Left lung (tissue), 10 donors: ENCODE measurements around the gene RAPH1. TPM values are rescaled to one million over a fixed set of nuclear protein-coding genes. Genes with fewer than 3 reads are reported as not detected.

Experiments
- ATAC-seq: fragments of 200-7000 bp; cut with Tn5 transposase; one replicate; pipeline ENCODE4 v1.9.1; 2020; ENCODE audit warnings: moderate library complexity
- DNase-seq, 4 donors: peaks; one replicate each; pipeline ENCODE4 v3.0.0-alpha.2; 2013 to 2020
- H3K27ac ChIP-seq, 2 donors: fragments of 200-600 bp; sonication (generic) in 1 of 2; one replicate each; pipeline versions ENCODE4 v1.5.0 to v1.8.0; 2020 to 2021
- H3K27me3 ChIP-seq, 2 donors: fragments of 200-600 bp; sonication (generic) in 1 of 2; one replicate each; pipeline versions ENCODE4 v1.5.0 to v1.8.0; 2020 to 2021
- H3K36me3 ChIP-seq, 2 donors: fragments of 200-600 bp; sonication (generic) in 1 of 2; one replicate each; pipeline versions ENCODE4 v1.5.0 to v1.8.0; 2020 to 2021
- H3K4me1 ChIP-seq, 2 donors: fragments of 200-600 bp; one replicate each; pipeline ENCODE4 v1.8.0; 2021
- H3K4me3 ChIP-seq, 2 donors: fragments of 200-600 bp; sonication (generic) in 1 of 2; one replicate each; pipeline versions ENCODE4 v1.5.0 to v1.8.0; 2020 to 2021; ENCODE audit warnings: mild to moderate bottlenecking in 1 of 2
- H3K9me3 ChIP-seq, 2 donors: fragments of 200-600 bp; sonication (generic) in 1 of 2; one replicate each; pipeline versions ENCODE4 v1.5.0 to v1.8.0; 2020 to 2021
- CTCF ChIP-seq, 2 donors: fragments of 200-600 bp; sonication (generic) in 1 of 2; IDR thresholded peaks; one replicate each; pipeline versions ENCODE4 v1.5.0 to v1.8.0; 2021; ENCODE audit warnings: antibody characterized with exemption in 2 of 2
- intact Hi-C, 2 donors: fragments of 100-400 bp; cut with DNase I; formaldehyde crosslinking; loops; one replicate each; pipeline versions ENCODE4 v1.11.2 to v1.14.2; 2022
- polyA plus RNA-seq, 6 donors: library from polyadenylated mRNA; unstranded; fragments of 120-200 nt; gene quantifications; one replicate each; pipeline ENCODE4 v1.2.1, GENCODE V29; 2013; ENCODE audit not compliant: insufficient read length in 6 of 6
- total RNA-seq, 2 donors: library from RNA; stranded (reverse); fragmentation: NEBNext Ultra II Directional; extraction: Animal tissue kit (Norgen Biotek cat#: 25700); gene quantifications; one replicate each; pipeline ENCODE4 v1.2.1, GENCODE V29; 2021
- donor health status: DM: no; HTN: yes; CAD: no.
- donor health status: DM: no; HTN: no; CAD: no.

RAPH1 gene
- total and polyA plus RNA-seq, 8 donors: 24.6 to 74.7 (median 27.8) TPM

- no peaks in the 10 kb centered on the region for H3K9me3 ChIP-seq
- DNase-seq (peak in 1 of 4 donors; percentile 12), ATAC-seq (no peak)
- H3K27me3 ChIP-seq: no peaks in the 10 kb centered on the region
- H3K4me1 ChIP-seq: no peaks in the 10 kb centered on the region
- intact Hi-C loops: no loop called here
- peaks cover 0 to 80% of the 10 kb centered on the region in 2 donors for H3K36me3 ChIP-seq
- TF ChIP-seq CTCF (IDR thresholded peaks at IDR 0.05): no peak
- no peak overlapping the region for H3K4me3 ChIP-seq
- H3K27ac ChIP-seq: no peak overlapping the region
Observed at GRCh38 chr2:203444738-203445137, 90.4 kb downstream of the RAPH1 start.

GRCh38 chr2:203442463-203442862 lies 92.6 kb downstream of the RAPH1 start:
- H3K27me3 ChIP-seq: no peaks in the 10 kb centered on the region
- TF ChIP-seq CTCF (IDR thresholded peaks at IDR 0.05): no peak
- no peak overlapping the region for H3K27ac ChIP-seq
- no peak overlapping the region for H3K4me3 ChIP-seq
- ATAC-seq: no peak
- intact Hi-C loops: no loop called here
- H3K4me1 ChIP-seq: peaks cover 3 to 7% of the 10 kb centered on the region in 2 donors
- no peak for DNase-seq
- H3K9me3 ChIP-seq: no peaks in the 10 kb centered on the region
- H3K36me3 ChIP-seq: peaks cover 0 to 78% of the 10 kb centered on the region in 2 donors

- intact Hi-C loops: no loop called here
- DNase-seq (no peak), ATAC-seq (no peak)
- no peaks in the 10 kb centered on the region for H3K9me3 ChIP-seq
- H3K4me3 ChIP-seq: no peak overlapping the region
- peaks cover 7% of the 10 kb centered on the region in 2 donors for H3K4me1 ChIP-seq
- no peak overlapping the region for H3K27ac ChIP-seq
- H3K36me3 ChIP-seq: peaks cover 0 to 73% of the 10 kb centered on the region in 2 donors
- no peaks in the 10 kb centered on the region for H3K27me3 ChIP-seq
- TF ChIP-seq CTCF (IDR thresholded peaks at IDR 0.05): no peak
Observed at GRCh38 chr2:203441463-203441862, 93.6 kb downstream of the RAPH1 start.

- H3K36me3 ChIP-seq: peaks cover 0 to 66% of the 10 kb centered on the region in 2 donors
- ATAC-seq (no peak), DNase-seq (no peak)
- H3K9me3 ChIP-seq: no peaks in the 10 kb centered on the region
- H3K27ac ChIP-seq: no peak overlapping the region
- no peak overlapping the region for H3K4me3 ChIP-seq
- H3K27me3 ChIP-seq: no peaks in the 10 kb centered on the region
- intact Hi-C loops: no loop called here
- no peak for TF ChIP-seq CTCF (IDR thresholded peaks at IDR 0.05)
- H3K4me1 ChIP-seq: peaks cover 7 to 9% of the 10 kb centered on the region in 2 donors
Observed at GRCh38 chr2:203440671-203441070, 94.4 kb downstream of the RAPH1 start.

GRCh38 chr2:203438528-203438927 lies 96.6 kb downstream of the RAPH1 start:
- no peaks in the 10 kb centered on the region for H3K9me3 ChIP-seq
- peaks cover 0 to 45% of the 10 kb centered on the region in 2 donors for H3K36me3 ChIP-seq
- no peak for TF ChIP-seq CTCF (IDR thresholded peaks at IDR 0.05)
- DNase-seq: no peak
- peak; percentile 17 for ATAC-seq
- no peaks in the 10 kb centered on the region for H3K27me3 ChIP-seq
- peaks cover 7 to 9% of the 10 kb centered on the region in 2 donors for H3K4me1 ChIP-seq
- no peak overlapping the region for H3K4me3 ChIP-seq
- H3K27ac ChIP-seq: no peak overlapping the region
- intact Hi-C loops: no loop called here
